Measurements from ENCODE around the gene MMP25.
"Not testable (repeated sequence)": the region's sequence is repeated elsewhere in the genome, so short reads cannot be mapped to it uniquely, and the experiment has no call there.

The MMP25 gene

GRCh38 chr16:3080024-3080423 lies 33.7 kb downstream of the MMP25 start:
- no peaks in the 10 kb centered on the region for H4K20me1 ChIP-seq (ENCODE audit: insufficient read depth, low read length, poor library complexity, severe bottlenecking)

GRCh38 chr16:3081957-3082356 lies 35.6 kb downstream of the MMP25 start:
- H3K4me2 ChIP-seq (ENCODE audit: low read depth, low read length, poor library complexity, severe bottlenecking); H3K9me2 ChIP-seq (replicated peaks; ENCODE audit: low read depth, low read length); H2AFZ ChIP-seq (ENCODE audit: low read length); H3K9me3 ChIP-seq (ENCODE audit: insufficient read depth, low read depth, low read length); H3F3A ChIP-seq (ENCODE audit: low read depth); H3K9ac ChIP-seq (ENCODE audit: low read depth, low read length, poor library complexity, severe bottlenecking); H3K79me2 ChIP-seq (ENCODE audit: insufficient read depth, low read length); H3K36me3 ChIP-seq (ENCODE audit: insufficient read depth, low read length); H4K20me1 ChIP-seq (ENCODE audit: insufficient read depth, low read length, poor library complexity, severe bottlenecking); H3K27me3 ChIP-seq (ENCODE audit: insufficient read depth, low read length, poor library complexity, severe bottlenecking); H3K4me3 ChIP-seq (ENCODE audit: low read length, poor library complexity, severe bottlenecking): not testable (repeated sequence)
- H3K4me1 ChIP-seq (ENCODE audit: insufficient read depth, low read length, poor library complexity, severe bottlenecking) = peaks cover 25% of the 10 kb centered on the region

More at GRCh38 chr16:3080024-3080423, 33.7 kb downstream of the MMP25 start:
- no peaks in the 10 kb centered on the region for H3K27me3 ChIP-seq (ENCODE audit: insufficient read depth, low read length, poor library complexity, severe bottlenecking)
- H3F3A ChIP-seq (ENCODE audit: low read depth) = peaks cover 9% of the 10 kb centered on the region
- no peaks in the 10 kb centered on the region for H3K36me3 ChIP-seq (ENCODE audit: insufficient read depth, low read length)
- no peaks in the 10 kb centered on the region for H3K9me2 ChIP-seq (replicated peaks; ENCODE audit: low read depth, low read length)
- H3K79me2 ChIP-seq (ENCODE audit: insufficient read depth, low read length) = peaks cover 5% of the 10 kb centered on the region; the same call in 1 of the 2 replicates
- no peak overlapping the region for H2AFZ ChIP-seq (ENCODE audit: low read length)
- H3K9ac ChIP-seq (ENCODE audit: low read depth, low read length, poor library complexity, severe bottlenecking) = no peak overlapping the region
- no peak overlapping the region for H3K4me2 ChIP-seq (ENCODE audit: low read depth, low read length, poor library complexity, severe bottlenecking)
- peaks cover 32% of the 10 kb centered on the region for H3K4me1 ChIP-seq (ENCODE audit: insufficient read depth, low read length, poor library complexity, severe bottlenecking)
- no peaks in the 10 kb centered on the region for H3K9me3 ChIP-seq (ENCODE audit: insufficient read depth, low read depth, low read length)
- TF ChIP-seq EZH2phosphoT487 (IDR thresholded peaks at IDR 0.05; ENCODE audit: borderline replicate concordance) (no peak), CTCF (conservative IDR thresholded peaks at IDR 0.05; ENCODE audit: low read length) (no peak)
- H3K4me3 ChIP-seq (ENCODE audit: low read length, poor library complexity, severe bottlenecking) = no peak overlapping the region

- H3K4me1 ChIP-seq (ENCODE audit: insufficient read depth, low read length, poor library complexity, severe bottlenecking) = peaks cover 23% of the 10 kb centered on the region
- not testable (repeated sequence) for H3F3A ChIP-seq (ENCODE audit: low read depth); H3K27me3 ChIP-seq (ENCODE audit: insufficient read depth, low read length, poor library complexity, severe bottlenecking); H3K4me2 ChIP-seq (ENCODE audit: low read depth, low read length, poor library complexity, severe bottlenecking); H2AFZ ChIP-seq (ENCODE audit: low read length); H3K9me2 ChIP-seq (replicated peaks; ENCODE audit: low read depth, low read length); H3K9me3 ChIP-seq (ENCODE audit: insufficient read depth, low read depth, low read length); H3K79me2 ChIP-seq (ENCODE audit: insufficient read depth, low read length); H4K20me1 ChIP-seq (ENCODE audit: insufficient read depth, low read length, poor library complexity, severe bottlenecking); H3K9ac ChIP-seq (ENCODE audit: low read depth, low read length, poor library complexity, severe bottlenecking); H3K36me3 ChIP-seq (ENCODE audit: insufficient read depth, low read length); H3K4me3 ChIP-seq (ENCODE audit: low read length, poor library complexity, severe bottlenecking)
Measured at GRCh38 chr16:3083408-3083807, 37.0 kb downstream of the MMP25 start.

GRCh38 chr16:3084491-3084890 lies 38.1 kb downstream of the MMP25 start:
- Histone ChIP-seq H3K36me3 (ENCODE audit: insufficient read depth, low read length) (no peaks in the 10 kb centered on the region), H3K27me3 (ENCODE audit: insufficient read depth, low read length, poor library complexity, severe bottlenecking) (no peaks in the 10 kb centered on the region), H3K4me2 (ENCODE audit: low read depth, low read length, poor library complexity, severe bottlenecking) (no peak overlapping the region)

More at GRCh38 chr16:3084491-3084890, 38.1 kb downstream of the MMP25 start:
- TF ChIP-seq EZH2phosphoT487 (IDR thresholded peaks at IDR 0.05; ENCODE audit: borderline replicate concordance) (no peak), CTCF (conservative IDR thresholded peaks at IDR 0.05; ENCODE audit: low read length) (no peak)
- Histone ChIP-seq H3K9me3 (ENCODE audit: insufficient read depth, low read depth, low read length) (no peaks in the 10 kb centered on the region), H3K79me2 (ENCODE audit: insufficient read depth, low read length) (no peaks in the 10 kb centered on the region), H3F3A (ENCODE audit: low read depth) (no peaks in the 10 kb centered on the region), H4K20me1 (ENCODE audit: insufficient read depth, low read length, poor library complexity, severe bottlenecking) (no peaks in the 10 kb centered on the region), H3K4me1 (ENCODE audit: insufficient read depth, low read length, poor library complexity, severe bottlenecking) (peaks cover 15% of the 10 kb centered on the region), H3K4me3 (ENCODE audit: low read length, poor library complexity, severe bottlenecking) (no peak overlapping the region), H3K9me2 (replicated peaks; ENCODE audit: low read depth, low read length) (no peaks in the 10 kb centered on the region), H3K9ac (ENCODE audit: low read depth, low read length, poor library complexity, severe bottlenecking) (no peak overlapping the region), H2AFZ (ENCODE audit: low read length) (no peak overlapping the region)
